Erythroblast (primary cell): ENCODE measurements around the gene GRIK1.

Experiments
- DNase-seq, 2 experiments: peaks; one replicate each; lab custom pipeline; 2025; lab: John Stamatoyannopoulos, UW
- GATA1 ChIP-seq: IDR thresholded peaks from 2 replicates; pipeline ENCODE4 v1.6.1; 2011; ENCODE audit warnings: low read depth, mild to moderate bottlenecking, control low read depth, low read length, moderate library complexity
- POLR2A ChIP-seq: IDR thresholded peaks from 2 replicates; pipeline ENCODE4 v1.6.1; 2011; ENCODE audit warnings: mild to moderate bottlenecking, low read length

Gene GRIK1

DNA sequence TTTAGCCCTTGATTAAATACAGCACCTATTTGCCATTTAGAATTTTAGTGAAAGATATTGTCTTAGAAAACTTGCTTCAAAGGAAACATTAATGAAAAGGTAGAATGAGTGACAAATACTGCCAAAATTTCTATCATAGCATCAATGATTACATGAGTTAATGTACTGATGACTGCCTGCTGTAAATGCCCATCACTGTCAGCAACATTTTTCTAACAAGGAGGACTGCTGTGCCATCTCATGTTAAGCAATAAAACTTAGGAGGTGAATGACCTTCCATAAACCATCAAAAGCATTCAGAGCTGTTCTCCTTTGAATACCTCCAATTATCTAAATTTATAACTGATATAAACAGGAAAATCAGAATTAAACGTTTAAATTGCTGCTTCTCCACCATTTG, 54.3 kb downstream of the GRIK1 start:
- DNase-seq = no peak
- TF ChIP-seq GATA1 (no peak), POLR2A (no peak)

GRCh38 chr21:29875873-29876272, 63.9 kb downstream of the GRIK1 start:
- TF ChIP-seq GATA1 (no peak), POLR2A (no peak)
- no peak for DNase-seq

GRCh38 chr21:29875036-29875716, 64.6 kb downstream of the GRIK1 start:
- DNase-seq = no peak
- no peak for TF ChIP-seq GATA1
- no peak for TF ChIP-seq POLR2A

- DNase-seq = no peak
- TF ChIP-seq GATA1 (no peak), POLR2A (no peak)
Measured at GRCh38 chr21:29873908-29874307, 65.9 kb downstream of the GRIK1 start.

GRCh38 chr21:29870814-29871213, 69.0 kb downstream of the GRIK1 start:
- TF ChIP-seq POLR2A (no peak), GATA1 (no peak)
- no peak for DNase-seq

GRCh38 chr21:29867796-29868195, 72.0 kb downstream of the GRIK1 start:
- TF ChIP-seq GATA1 = no peak
- no peak for TF ChIP-seq POLR2A
- DNase-seq = no peak

GRCh38 chr21:29860346-29860745, 79.5 kb downstream of the GRIK1 start:
- DNase-seq = no peak
- TF ChIP-seq POLR2A (no peak), GATA1 (no peak)

GRCh38 chr21:29857150-29857549, 82.6 kb downstream of the GRIK1 start:
- TF ChIP-seq POLR2A (no peak), GATA1 (no peak)
- no peak for DNase-seq

DNA sequence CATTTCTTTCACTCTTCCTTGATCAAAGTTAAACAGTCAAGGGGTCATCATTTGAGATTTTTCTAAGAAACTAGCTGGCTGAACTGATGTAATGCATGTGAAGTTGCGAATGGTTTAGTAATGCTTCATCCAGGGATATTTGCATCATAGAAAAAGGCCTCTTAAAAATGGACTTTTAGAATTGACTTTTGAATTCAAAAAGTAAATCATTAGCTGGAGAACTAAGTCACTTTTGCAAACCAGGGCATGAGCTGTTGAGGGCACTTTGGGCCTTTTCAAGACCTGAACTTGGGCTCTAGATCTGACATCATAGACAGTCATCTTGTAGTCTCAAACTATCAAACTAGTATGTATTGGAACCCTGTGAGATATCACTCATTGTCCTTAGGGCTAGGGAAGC, 85.0 kb downstream of the GRIK1 start:
- DNase-seq = no peak
- TF ChIP-seq GATA1 (no peak), POLR2A (no peak)

DNA sequence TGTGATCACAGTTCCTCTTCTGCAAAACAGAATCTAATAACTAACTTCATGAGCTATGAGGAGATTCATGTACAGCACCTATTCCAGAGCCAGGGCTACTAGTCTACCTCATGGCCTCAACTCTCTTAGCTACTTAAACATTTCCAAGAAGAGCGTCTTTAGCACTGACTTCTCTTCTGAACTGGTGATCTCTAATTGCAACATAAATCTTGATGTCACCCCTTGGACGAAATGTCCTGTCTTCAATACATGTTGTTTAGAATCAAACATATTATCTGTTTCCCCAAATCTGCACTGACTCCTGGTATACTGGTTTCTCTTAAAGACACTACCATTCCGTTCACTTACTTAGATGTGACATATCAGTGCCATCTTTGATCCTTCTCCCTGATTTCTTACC, 88.2 kb downstream of the GRIK1 start:
- TF ChIP-seq GATA1 = no peak
- TF ChIP-seq POLR2A = no peak
- no peak for DNase-seq

GRCh38 chr21:29849735-29850176, 90.0 kb downstream of the GRIK1 start:
- DNase-seq = peak; percentile 45 to 71
- TF ChIP-seq GATA1 (no peak), POLR2A (no peak)

DNA sequence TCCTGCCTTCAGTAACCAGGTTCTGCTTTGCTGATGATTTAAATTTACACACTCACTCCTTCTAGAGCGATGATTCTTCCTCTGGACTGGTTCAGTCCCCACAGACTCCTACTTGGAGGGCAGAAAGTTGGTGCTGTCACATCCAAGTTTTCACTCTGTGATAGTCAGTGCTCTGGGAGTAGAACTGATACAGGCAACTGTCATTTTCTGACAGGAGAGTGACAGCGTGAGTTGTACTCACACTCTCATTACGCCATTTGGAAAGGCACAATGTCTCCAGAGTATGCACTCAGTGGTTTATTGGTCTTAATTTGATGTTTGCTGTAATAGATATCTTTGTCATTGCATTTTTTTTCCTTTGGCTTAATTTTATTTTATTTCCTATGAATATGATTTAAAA, 96.0 kb downstream of the GRIK1 start:
- no peak for DNase-seq
- TF ChIP-seq POLR2A = no peak
- TF ChIP-seq GATA1 = no peak

GRCh38 chr21:29834617-29835016, 105.2 kb downstream of the GRIK1 start:
- DNase-seq = no peak
- no peak for TF ChIP-seq GATA1
- no peak for TF ChIP-seq POLR2A

- no peak for TF ChIP-seq GATA1
- TF ChIP-seq POLR2A = no peak
- no peak for DNase-seq
Measured at GRCh38 chr21:29832217-29832616, 107.6 kb downstream of the GRIK1 start.
